ENCODE data around the gene AMZ1. TPM values are rescaled to one million over a fixed set of nuclear protein-coding genes. Genes with fewer than 3 reads are reported as not detected.

AMZ1 gene
- total RNA-seq, 2 experiments from 2014 or later = 0.36 to 0.47 TPM

Other genes starting within 250 kb of the AMZ1 start
- gene GRIFIN, start 211.8 kb upstream of the AMZ1 start, total RNA-seq = not detected
- 10 to 100 TPM; 19.7 to 22.7 TPM for gene LFNG, start 168.4 kb upstream of the AMZ1 start, total RNA-seq
- gene BRAT1, start 132.7 kb upstream of the AMZ1 start, total RNA-seq = 10 to 100 TPM; 26.8 to 27.3 TPM
- gene IQCE, start 129.2 kb upstream of the AMZ1 start, total RNA-seq = 1 to 10 TPM; 6.6 to 9.4 TPM
- 10 to 100 TPM; 20.7 to 22.6 TPM for gene TTYH3, start 56.2 kb upstream of the AMZ1 start, total RNA-seq
- gene GNA12, start 156.1 kb downstream of the AMZ1 start, total RNA-seq = 10 to 100 TPM; 14.1 to 15.0 TPM

Data from activated naive CD4-positive, alpha-beta T cell treated with anti-CD3 and anti-CD28 coated beads for 36 hours (primary cell).